AG09309 (cell line): ENCODE data around the gene ADD3.

Experiments
- DNase-seq: peaks from one replicate; pipeline ENCODE4 v3.0.0-alpha.2; 2010; ENCODE audit warnings: low read depth
- H3K4me3 ChIP-seq: 2 replicates; pipeline ENCODE4 v1.5.1; 2011; ENCODE audit warnings: mild to moderate bottlenecking, low read depth, low read length, moderate library complexity; ENCODE audit not compliant: control insufficient read depth
- CTCF ChIP-seq: IDR thresholded peaks from 2 replicates; pipeline ENCODE4 v1.5.1; 2011; ENCODE audit warnings: mild to moderate bottlenecking, low read depth, low read length, inconsistent platforms; ENCODE audit not compliant: insufficient read depth, control insufficient read depth; ENCODE audit errors: missing control alignments

ADD3 gene

DNA sequence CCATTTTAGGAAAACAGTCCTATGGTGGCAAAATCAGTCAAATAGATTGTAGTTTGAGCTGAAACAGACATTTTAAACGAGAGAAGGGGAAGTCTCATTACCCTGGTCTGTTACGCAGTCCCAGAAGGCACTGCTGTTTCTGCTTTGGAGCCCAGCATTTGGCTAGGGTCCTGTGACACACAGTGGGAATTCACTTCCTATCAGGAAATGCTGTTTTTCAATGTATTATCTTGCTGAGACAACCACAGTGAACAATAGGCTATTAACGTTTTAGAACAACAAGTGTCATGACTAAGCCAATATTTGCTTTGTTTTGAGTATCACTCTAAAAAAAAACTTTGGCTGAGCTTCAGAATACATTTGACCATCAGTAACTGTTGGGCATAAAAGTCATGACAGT, 74.1 kb downstream of the ADD3 start:
- no peak overlapping the region for H3K4me3 ChIP-seq
- DNase-seq = no peak
- TF ChIP-seq CTCF = no peak

DNA sequence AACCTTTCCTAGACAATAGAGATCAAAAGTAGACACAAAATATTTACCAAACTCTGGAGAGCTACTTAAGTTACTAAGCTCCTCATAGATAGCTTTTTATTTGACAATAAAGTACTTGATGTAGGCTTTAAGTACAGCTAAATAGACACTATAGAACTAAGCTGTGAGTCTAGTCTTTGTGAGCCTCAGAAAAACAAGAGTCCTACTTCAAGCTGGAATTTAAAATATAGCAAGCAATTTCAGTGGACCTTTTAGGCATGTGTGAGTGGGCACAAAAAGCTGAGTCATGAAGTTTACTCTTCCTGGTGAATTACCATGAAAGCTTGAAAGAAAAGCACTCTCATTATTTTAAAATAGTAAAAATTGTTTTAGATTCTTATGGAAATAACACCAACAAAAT, 76.1 kb downstream of the ADD3 start:
- no peak for TF ChIP-seq CTCF
- no peak overlapping the region for H3K4me3 ChIP-seq
- DNase-seq = no peak

- no peak for TF ChIP-seq CTCF
- H3K4me3 ChIP-seq = no peak overlapping the region
Measured at GRCh38 chr10:110087682-110088081, 79.9 kb downstream of the ADD3 start.

DNA sequence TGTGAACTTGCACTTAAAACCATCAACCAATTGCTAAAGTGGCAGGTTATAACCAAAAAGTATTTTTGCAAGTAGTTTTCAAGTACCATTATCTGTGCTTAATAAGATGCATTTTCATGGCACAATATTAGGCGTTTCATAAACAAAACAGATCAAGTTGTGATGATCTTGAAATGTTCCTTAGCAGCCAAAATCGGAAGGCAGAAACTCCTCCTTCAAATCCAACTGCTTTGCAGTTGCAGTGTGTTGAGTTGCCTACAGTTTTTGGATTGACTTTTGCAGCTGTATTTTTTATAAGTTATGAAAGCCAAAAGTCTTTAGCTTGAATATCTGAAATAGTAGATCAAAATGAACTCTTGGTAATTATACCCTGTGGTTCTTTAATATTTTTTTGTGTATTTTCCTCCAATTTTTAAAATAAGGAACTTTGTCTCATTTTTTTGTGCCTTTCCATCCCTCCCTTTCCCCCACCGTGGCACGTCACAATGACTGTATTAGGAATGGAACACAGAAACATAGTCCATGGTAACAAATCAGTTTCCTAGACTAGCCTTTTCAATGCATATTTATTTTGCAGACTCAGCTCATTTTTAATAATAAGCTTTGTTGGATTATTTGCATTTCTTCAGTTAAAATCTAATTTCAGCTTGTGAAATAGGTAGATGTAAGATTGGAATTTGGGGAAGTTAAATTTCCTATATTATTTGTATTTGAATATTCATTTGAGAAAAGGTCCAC, 80.8 kb downstream of the ADD3 start:
- no peak for TF ChIP-seq CTCF

More at GRCh38 chr10:110087682-110088081, 79.9 kb downstream of the ADD3 start:
- no peak for DNase-seq

DNA sequence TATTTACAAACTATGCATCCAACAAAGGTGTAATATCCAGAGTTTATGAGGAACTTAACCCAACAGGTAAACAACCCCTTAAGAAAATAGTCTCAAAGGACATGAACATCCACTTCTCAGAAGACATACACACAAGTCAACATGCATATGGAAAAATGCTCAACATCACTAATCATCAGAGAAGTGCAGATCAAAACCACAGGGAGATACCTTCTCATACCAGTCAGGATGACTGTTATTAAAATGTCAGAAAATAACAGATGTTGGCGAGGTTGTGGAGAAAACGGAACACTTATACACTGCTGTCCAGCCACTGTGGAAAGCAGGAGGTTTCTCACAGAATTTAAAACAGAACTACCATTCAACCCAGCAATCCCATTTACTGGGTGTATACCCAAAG, 84.0 kb downstream of the ADD3 start:
- no peak overlapping the region for H3K4me3 ChIP-seq
- no peak for DNase-seq
- TF ChIP-seq CTCF = no peak

More for the DNA sequence above, 80.8 kb downstream of the ADD3 start:
- H3K4me3 ChIP-seq = no peak overlapping the region
- DNase-seq = no peak

- H3K4me3 ChIP-seq = no peak overlapping the region
- TF ChIP-seq CTCF = no peak
- no peak for DNase-seq
Measured at GRCh38 chr10:110093722-110094121, 85.9 kb downstream of the ADD3 start.
